NOMO-1 treated with DMSO at 0.1 percent for 48 hours (cell line): Measurements from ENCODE around the gene PCDHGA8.
"Not testable (repeated sequence)": the region's sequence is repeated elsewhere in the genome, so short reads cannot be mapped to it uniquely, and the experiment has no call there.

ENCODE experiments used
- DNase-seq: peaks from one replicate; lab custom pipeline; 2025; ENCODE audit not compliant: unreplicated experiment; lab: John Stamatoyannopoulos, UW

The PCDHGA8 gene

GRCh38 chr5:141399555-141400258 lies 7.3 kb downstream of the PCDHGA8 start:
- DNase-seq = no peak

GRCh38 chr5:141402553-141403243 lies 10.3 kb downstream of the PCDHGA8 start, which contains the start of gene PCDHGA9:
Gene PCDHGA9, plus strand, starts transcription at chr5:141402778. Its CDS starts 175 bp downstream, at chr5:141402953.
- no peak for DNase-seq

GRCh38 chr5:141403387-141403786 lies 11.0 kb downstream of the PCDHGA8 start:
- no peak for DNase-seq

GRCh38 chr5:141407790-141408505 lies 15.5 kb downstream of the PCDHGA8 start, which contains the start of gene PCDHGB6:
Gene PCDHGB6, plus strand, starts transcription at chr5:141408021. Its CDS starts 182 bp downstream, at chr5:141408203.
- peak; percentile 27 for DNase-seq

GRCh38 chr5:141409598-141410306 lies 17.3 kb downstream of the PCDHGA8 start:
- DNase-seq = no peak

- DNase-seq = no peak
Observed at GRCh38 chr5:141411575-141411974, 19.1 kb downstream of the PCDHGA8 start.

- DNase-seq = peak; percentile 63
Observed at GRCh38 chr5:141412854-141413539, 20.6 kb downstream of the PCDHGA8 start, which contains the start of gene PCDHGA10. Gene PCDHGA10, plus strand, starts transcription at chr5:141412987. Its CDS starts 189 bp downstream, at chr5:141413176.

- no peak for DNase-seq
Observed at GRCh38 chr5:141413540-141414069, 21.2 kb downstream of the PCDHGA8 start.

GRCh38 chr5:141414548-141415274 lies 22.3 kb downstream of the PCDHGA8 start:
- DNase-seq = not testable (repeated sequence)

- not testable (repeated sequence) for DNase-seq
Observed at GRCh38 chr5:141415275-141415618, 22.8 kb downstream of the PCDHGA8 start.

GRCh38 chr5:141417494-141418172 lies 25.2 kb downstream of the PCDHGA8 start, which contains the start of gene PCDHGB7:
Gene PCDHGB7, plus strand, starts transcription at chr5:141417677. Its CDS starts 183 bp downstream, at chr5:141417860.
- peak; percentile 58 for DNase-seq

GRCh38 chr5:141419074-141419880 lies 26.8 kb downstream of the PCDHGA8 start:
- DNase-seq = no peak

- peak; percentile 52 for DNase-seq
Observed at GRCh38 chr5:141420855-141421488, 28.5 kb downstream of the PCDHGA8 start, which contains the start of gene PCDHGA11. Gene PCDHGA11, plus strand, starts transcription at chr5:141421051. Its CDS starts 177 bp downstream, at chr5:141421228.

GRCh38 chr5:141421489-141421855 lies 29.0 kb downstream of the PCDHGA8 start:
- DNase-seq = no peak

GRCh38 chr5:141422742-141423291 lies 30.4 kb downstream of the PCDHGA8 start:
- no peak for DNase-seq

GRCh38 chr5:141427783-141428426 lies 35.5 kb downstream of the PCDHGA8 start:
- no peak for DNase-seq
